Subcutaneous adipose tissue (tissue), 4 donors: ENCODE measurements around the gene NPRL2. TPM values are rescaled to one million over a fixed set of nuclear protein-coding genes. Genes with fewer than 3 reads are reported as not detected.

Experiments
- CTCF ChIP-seq: fragments of 450-650 bp; IDR thresholded peaks from one replicate; pipeline ENCODE4 v1.5.1; 2016; ENCODE audit warnings: low read depth, mild to moderate bottlenecking, control low read depth, antibody characterized with exemption, moderate library complexity
- total RNA-seq, 4 donors: library from RNA; depleted of rRNA; stranded (reverse); fragments of >200 nt; gene quantifications; one replicate each; pipeline ENCODE4 v1.1.0, GENCODE V29; 2016

NPRL2 gene
- total RNA-seq, 4 donors from 2014 or later: 14.3 to 18.8 (median 17.5) TPM

GRCh38 chr3:50299638-50299928, 51.0 kb downstream of the NPRL2 start:
- TF ChIP-seq CTCF: no peak

GRCh38 chr3:50298836-50299637, 51.5 kb downstream of the NPRL2 start, which contains the start of the genes HYAL3 and NAA80:
HYAL3 (minus strand) TSS chr3:50299405; CDS start chr3:50295602, 3,803 bp downstream.
NAA80 (minus strand) TSS chr3:50299405; CDS start chr3:50297463, 1,942 bp downstream.
- no peak for TF ChIP-seq CTCF

- TF ChIP-seq CTCF: no peak
Measured at GRCh38 chr3:50297896-50298725, 52.5 kb downstream of the NPRL2 start.

- TF ChIP-seq CTCF: no peak
Measured at GRCh38 chr3:50297384-50297775, 53.2 kb downstream of the NPRL2 start.

Other genes with a start within 250 kb of the NPRL2 start
- 10 to 100 TPM in 2 of 4 donors, 1 to 10 TPM in 2; 4.6 to 32.8 (median 11.5) TPM for gene SEMA3F, start 195.5 kb downstream of the NPRL2 start, total RNA-seq
- not detected for gene GNAT1, start 159.2 kb downstream of the NPRL2 start, total RNA-seq
- gene SLC38A3, start 145.5 kb downstream of the NPRL2 start, total RNA-seq: not detected
- gene GNAI2, start 114.6 kb downstream of the NPRL2 start, total RNA-seq: 100 to 1,000 TPM; 208 to 300 (median 249) TPM
- gene SEMA3B, start 81.6 kb downstream of the NPRL2 start, total RNA-seq: 10 to 100 TPM in 1 of 4 donors, 1 to 10 TPM in 3; 2.4 to 13.7 (median 7.0) TPM
- not detected for gene LSMEM2, start 71.7 kb downstream of the NPRL2 start, total RNA-seq
- gene IFRD2, start 58.3 kb downstream of the NPRL2 start, total RNA-seq: 10 to 100 TPM; 31.6 to 56.4 (median 52.2) TPM
- gene HYAL3, start 51.4 kb downstream of the NPRL2 start, total RNA-seq: 1 to 10 TPM; 1.5 to 5.1 (median 3.4) TPM
- 10 to 100 TPM in 1 of 4 donors, 1 to 10 TPM in 3; 5.2 to 10.4 (median 6.6) TPM for gene NAA80, start 51.4 kb downstream of the NPRL2 start, total RNA-seq
- 10 to 100 TPM in 1 of 4 donors, 1 to 10 TPM in 3; 3.1 to 13.8 (median 4.7) TPM for gene HYAL1, start 47.2 kb downstream of the NPRL2 start, total RNA-seq
- gene HYAL2, start 28.0 kb downstream of the NPRL2 start, total RNA-seq: 100 to 1,000 TPM in 2 of 4 donors, 10 to 100 TPM in 2; 54.4 to 207 (median 117) TPM
- 10 to 100 TPM; 17.8 to 27.5 (median 20.7) TPM for gene TUSC2, start 22.6 kb downstream of the NPRL2 start, total RNA-seq
- gene RASSF1, start 9.9 kb downstream of the NPRL2 start, total RNA-seq: 10 to 100 TPM; 37.0 to 62.8 (median 54.1) TPM
- gene ZMYND10, start 5.0 kb downstream of the NPRL2 start, total RNA-seq: 1 to 10 TPM in 1 of 4 donors, not detected in 3; 1.5 TPM
- 10 to 100 TPM; 13.9 to 22.0 (median 18.2) TPM for gene CYB561D2, start 87 bp upstream of the NPRL2 start, total RNA-seq
- gene TMEM115, start 8.7 kb upstream of the NPRL2 start, total RNA-seq: 10 to 100 TPM; 30.5 to 44.5 (median 41.2) TPM
- gene CACNA2D2, start 152.9 kb upstream of the NPRL2 start, total RNA-seq: 1 to 10 TPM in 1 of 4 donors, under 1 TPM in 2, not detected in 1; 0.65 to 1.7 (median 0.66) TPM
- 10 to 100 TPM in 1 of 4 donors, 1 to 10 TPM in 3; 8.0 to 10.6 (median 8.9) TPM for gene C3orf18, start 217.0 kb upstream of the NPRL2 start, total RNA-seq
- 1 to 10 TPM; 5.7 to 7.0 (median 6.1) TPM for gene HEMK1, start 218.7 kb upstream of the NPRL2 start, total RNA-seq